Neural progenitor cell (in vitro differentiated cells): ENCODE measurements around the gene KIF25. TPM values are rescaled to one million over a fixed set of nuclear protein-coding genes. Genes with fewer than 3 reads are reported as not detected.

Experiments used
- DNase-seq: peaks from one replicate; pipeline ENCODE4 v3.0.0-alpha.2; 2016; ENCODE audit warnings: low spot score
- H2AFZ ChIP-seq: fragments of 200-600 bp; sonication (generic); replicated peaks from 2 replicates; pipeline ENCODE4 v1.6.1; 2016; ENCODE audit warnings: antibody characterized with exemption
- H3F3A ChIP-seq: fragments of 200-600 bp; sonication (generic); 2 replicates; pipeline ENCODE4 v1.6.1; 2016; ENCODE audit warnings: antibody characterized with exemption, low read depth
- H3K27ac ChIP-seq: fragments of 200-600 bp; sonication (generic); 2 replicates; pipeline ENCODE4 v1.5.1; 2016; ENCODE audit warnings: mild to moderate bottlenecking
- H3K27me3 ChIP-seq: fragments of 200-600 bp; sonication (generic); 2 replicates; pipeline ENCODE4 v1.6.1; 2016; ENCODE audit warnings: mild to moderate bottlenecking, moderate library complexity
- H3K36me3 ChIP-seq: fragments of 200-600 bp; sonication (generic); 2 replicates; pipeline ENCODE4 v1.5.1; 2016
- H3K4me1 ChIP-seq: fragments of 200-600 bp; sonication (generic); 2 replicates; pipeline ENCODE4 v1.6.1; 2016; ENCODE audit warnings: mixed run types
- H3K4me2 ChIP-seq: fragments of 200-600 bp; sonication (generic); 2 replicates; pipeline ENCODE4 v1.6.1; 2016
- H3K4me3 ChIP-seq: fragments of 200-600 bp; sonication (generic); 2 replicates; pipeline ENCODE4 v1.5.1; 2016
- H3K79me2 ChIP-seq: fragments of 200-600 bp; sonication (generic); 2 replicates; pipeline ENCODE4 v1.6.1; 2016; ENCODE audit warnings: low read depth
- H3K9ac ChIP-seq: fragments of 200-600 bp; sonication (generic); 2 replicates; pipeline ENCODE4 v1.6.1; 2016
- H3K9me3 ChIP-seq: fragments of 200-600 bp; sonication (generic); 2 replicates; pipeline ENCODE4 v1.5.1; 2016; ENCODE audit warnings: low read depth
- H4K20me1 ChIP-seq: fragments of 200-600 bp; sonication (generic); 2 replicates; pipeline ENCODE4 v1.6.1; 2016; ENCODE audit warnings: low read depth
- H3K27ac Mint-ChIP-seq: 3 replicates; pipeline ENCODE4 v1.8.0; 2021; ENCODE audit warnings: mixed read lengths
- H3K27me3 Mint-ChIP-seq: 2 replicates; pipeline ENCODE4 v1.8.0; 2022; ENCODE audit warnings: low read depth, mild to moderate bottlenecking, inconsistent platforms, moderate library complexity, mixed read lengths; ENCODE audit not compliant: insufficient read depth
- H3K36me3 Mint-ChIP-seq: 3 replicates; pipeline ENCODE4 v1.8.0; 2021; ENCODE audit warnings: mixed read lengths
- H3K4me1 Mint-ChIP-seq: 3 replicates; pipeline ENCODE4 v1.8.0; 2021; ENCODE audit warnings: mixed read lengths
- H3K4me3 Mint-ChIP-seq: 3 replicates; pipeline ENCODE4 v1.8.0; 2021; ENCODE audit warnings: mild to moderate bottlenecking, moderate library complexity, mixed read lengths
- H3K9me3 Mint-ChIP-seq: 3 replicates; pipeline ENCODE4 v1.8.0; 2020; ENCODE audit warnings: mixed read lengths
- EZH2 ChIP-seq: fragments of 200-600 bp; sonication (generic); IDR thresholded peaks from 2 replicates; pipeline ENCODE4 v1.6.1; 2017; ENCODE audit warnings: antibody characterized with exemption, mild to moderate bottlenecking, moderate library complexity
- EZH2phosphoT487 ChIP-seq: fragments of 200-600 bp; sonication (generic); IDR thresholded peaks from 2 replicates; pipeline ENCODE4 v1.6.1; 2017; ENCODE audit warnings: antibody characterized with exemption
- total RNA-seq: library from RNA; depleted of rRNA; stranded (reverse); fragments of >200 nt; gene quantifications from 2 replicates; pipeline ENCODE4 v1.2.3, GENCODE V29; 2015; ENCODE audit warnings: low replicate concordance
- TF ChIP-seq, protein P1 (sequence below): fragments of 200-600 bp; sonication (generic); IDR thresholded peaks from 2 replicates; pipeline ENCODE4 v1.5.1; 2017; ENCODE audit warnings: antibody characterized with exemption, mild to moderate bottlenecking

The KIF25 gene
- total RNA-seq, 1 donor from 2014 or later = 1.2 TPM

DNA sequence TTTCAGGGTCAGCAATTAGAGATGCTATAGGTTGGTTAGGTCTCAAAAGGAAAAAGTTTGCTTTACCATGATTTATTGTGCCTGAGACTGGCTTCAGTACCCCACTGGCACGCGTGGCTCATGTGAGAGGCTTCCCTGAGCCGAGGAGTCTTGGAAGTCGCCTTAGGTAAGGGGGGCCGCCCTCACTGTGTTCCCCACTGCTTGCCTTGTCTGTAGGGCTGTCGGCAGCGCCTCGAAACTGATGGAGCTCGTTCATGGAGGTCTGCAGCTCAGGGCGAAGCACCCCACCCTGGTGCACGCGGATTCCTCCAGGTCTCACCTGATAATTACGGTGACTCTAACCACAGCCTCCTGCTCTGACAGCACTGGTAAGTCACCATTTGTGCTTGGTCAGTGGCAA lies 42.4 kb downstream of the KIF25 start:
- Histone ChIP-seq H3F3A (peaks cover 24% of the 10 kb centered on the region), H3K79me2 (no peaks in the 10 kb centered on the region), H3K4me2 (no peak overlapping the region), H3K4me3 (no peak overlapping the region), H3K27me3 (no peaks in the 10 kb centered on the region), H2AFZ (no peak overlapping the region), H3K4me1 (peaks cover 3% of the 10 kb centered on the region), H3K36me3 (no peaks in the 10 kb centered on the region), H3K9me3 (peaks cover 21% of the 10 kb centered on the region), H4K20me1 (no peaks in the 10 kb centered on the region), H3K9ac (no peak overlapping the region), H3K27ac (no peak overlapping the region)
- Mint-ChIP-seq H3K9me3 (peaks cover 55% of the 10 kb centered on the region), H3K4me1 (peaks cover 2% of the 10 kb centered on the region), H3K27me3 (peaks cover 6% of the 10 kb centered on the region), H3K27ac (no peak overlapping the region), H3K36me3 (no peaks in the 10 kb centered on the region), H3K4me3 (no peak overlapping the region)
- TF ChIP-seq, protein P1, sequence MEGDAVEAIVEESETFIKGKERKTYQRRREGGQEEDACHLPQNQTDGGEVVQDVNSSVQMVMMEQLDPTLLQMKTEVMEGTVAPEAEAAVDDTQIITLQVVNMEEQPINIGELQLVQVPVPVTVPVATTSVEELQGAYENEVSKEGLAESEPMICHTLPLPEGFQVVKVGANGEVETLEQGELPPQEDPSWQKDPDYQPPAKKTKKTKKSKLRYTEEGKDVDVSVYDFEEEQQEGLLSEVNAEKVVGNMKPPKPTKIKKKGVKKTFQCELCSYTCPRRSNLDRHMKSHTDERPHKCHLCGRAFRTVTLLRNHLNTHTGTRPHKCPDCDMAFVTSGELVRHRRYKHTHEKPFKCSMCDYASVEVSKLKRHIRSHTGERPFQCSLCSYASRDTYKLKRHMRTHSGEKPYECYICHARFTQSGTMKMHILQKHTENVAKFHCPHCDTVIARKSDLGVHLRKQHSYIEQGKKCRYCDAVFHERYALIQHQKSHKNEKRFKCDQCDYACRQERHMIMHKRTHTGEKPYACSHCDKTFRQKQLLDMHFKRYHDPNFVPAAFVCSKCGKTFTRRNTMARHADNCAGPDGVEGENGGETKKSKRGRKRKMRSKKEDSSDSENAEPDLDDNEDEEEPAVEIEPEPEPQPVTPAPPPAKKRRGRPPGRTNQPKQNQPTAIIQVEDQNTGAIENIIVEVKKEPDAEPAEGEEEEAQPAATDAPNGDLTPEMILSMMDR = no peak
- TF ChIP-seq EZH2phosphoT487 = no peak
- TF ChIP-seq EZH2 = no peak
- DNase-seq = no peak

DNA sequence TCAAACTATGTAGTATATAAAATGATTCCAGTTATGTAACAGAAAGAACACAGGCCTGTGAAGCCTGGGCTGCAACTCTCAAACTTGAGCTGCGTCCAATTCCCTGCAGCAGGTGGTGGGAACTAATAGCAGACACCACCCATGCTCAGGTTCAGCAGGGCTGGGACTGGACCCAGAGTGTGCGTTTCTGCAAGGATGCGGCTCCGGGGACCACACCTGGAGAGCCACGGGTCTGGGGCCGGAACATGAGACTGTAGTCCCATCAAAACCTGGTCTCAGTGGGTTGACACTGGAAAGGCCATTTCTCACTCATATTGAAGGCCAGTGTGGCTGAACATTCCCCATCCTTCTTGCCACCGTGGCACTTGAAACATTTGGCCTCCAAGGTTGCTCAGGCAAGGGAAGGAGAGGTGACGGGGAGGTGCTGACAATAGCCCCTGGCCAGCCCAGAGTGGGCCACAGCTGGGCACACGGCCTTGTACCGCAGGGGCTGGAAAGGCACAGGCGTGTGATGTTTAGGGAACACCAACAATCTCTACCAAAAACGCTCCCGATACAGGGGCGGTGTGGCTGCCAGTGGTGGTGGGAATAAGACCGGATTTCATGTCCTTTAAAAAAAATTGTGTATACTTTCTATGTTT lies 43.5 kb downstream of the KIF25 start:
- H3K4me3 Mint-ChIP-seq = no peak overlapping the region
- Histone ChIP-seq H3K36me3 (no peaks in the 10 kb centered on the region), H3F3A (peaks cover 15% of the 10 kb centered on the region), H4K20me1 (no peaks in the 10 kb centered on the region), H3K79me2 (no peaks in the 10 kb centered on the region), H3K9ac (no peak overlapping the region), H2AFZ (no peak overlapping the region), H3K4me1 (no peaks in the 10 kb centered on the region), H3K9me3 (peaks cover 21% of the 10 kb centered on the region), H3K27ac (no peak overlapping the region), H3K4me3 (no peak overlapping the region), H3K27me3 (no peaks in the 10 kb centered on the region), H3K4me2 (no peak overlapping the region)
- peaks cover 5% of the 10 kb centered on the region for H3K27me3 Mint-ChIP-seq
- H3K36me3 Mint-ChIP-seq = no peaks in the 10 kb centered on the region
- no peak for DNase-seq
- H3K27ac Mint-ChIP-seq = no peak overlapping the region
- peaks cover 48% of the 10 kb centered on the region for H3K9me3 Mint-ChIP-seq
- TF ChIP-seq EZH2phosphoT487 = no peak
- TF ChIP-seq EZH2 = no peak
- TF ChIP-seq, protein P1 = no peak
- peaks cover 2% of the 10 kb centered on the region for H3K4me1 Mint-ChIP-seq

DNA sequence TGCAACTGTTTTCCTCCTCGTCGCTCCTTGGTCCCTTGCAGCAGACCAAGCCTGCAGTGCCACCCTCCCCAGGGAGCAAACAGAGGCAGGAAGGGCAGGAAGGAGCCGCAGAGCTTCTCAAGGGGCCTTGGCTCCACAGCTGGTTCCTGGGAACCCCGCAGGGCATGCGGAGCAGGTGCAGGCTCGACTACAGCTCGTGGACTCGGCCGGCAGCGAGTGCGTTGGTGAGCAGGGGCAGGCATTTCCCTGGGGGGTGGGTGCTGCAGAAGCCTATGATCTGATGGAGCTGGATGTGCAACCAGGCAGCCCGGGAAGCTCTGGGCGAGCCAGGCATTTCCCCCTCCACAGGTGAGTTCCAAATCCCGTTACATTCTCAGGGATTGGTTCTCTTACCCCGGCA lies 44.5 kb downstream of the KIF25 start:
- Mint-ChIP-seq H3K36me3 (no peaks in the 10 kb centered on the region), H3K4me3 (no peak overlapping the region), H3K27me3 (peaks cover 4% of the 10 kb centered on the region), H3K9me3 (peaks cover 43% of the 10 kb centered on the region), H3K27ac (no peak overlapping the region), H3K4me1 (no peaks in the 10 kb centered on the region)
- DNase-seq = no peak
- H3K79me2 ChIP-seq = no peaks in the 10 kb centered on the region
- no peak overlapping the region for H2AFZ ChIP-seq
- H3K9ac ChIP-seq = no peak overlapping the region
- no peaks in the 10 kb centered on the region for H3K4me1 ChIP-seq
- no peak overlapping the region for H3K4me2 ChIP-seq
- no peak overlapping the region for H3K27ac ChIP-seq
- no peaks in the 10 kb centered on the region for H3K36me3 ChIP-seq
- H3F3A ChIP-seq = peaks cover 5% of the 10 kb centered on the region
- H4K20me1 ChIP-seq = no peaks in the 10 kb centered on the region
- TF ChIP-seq, protein P1 = no peak
- no peak for TF ChIP-seq EZH2
- TF ChIP-seq EZH2phosphoT487 = no peak
- no peak overlapping the region for H3K4me3 ChIP-seq
- H3K27me3 ChIP-seq = no peaks in the 10 kb centered on the region
- peaks cover 21% of the 10 kb centered on the region for H3K9me3 ChIP-seq
